ENCODE results near the gene SMARCA4.

GRCh38 chr19:10921910-10922637, 38.8 kb upstream of the SMARCA4 start:
- TF ChIP-seq CTCF (IDR thresholded peaks at IDR 0.05), result no peak
- TF ChIP-seq POLR2A (IDR thresholded peaks at IDR 0.05), result no peak
